ENCODE measurements around the gene NUCB1.
"Not testable (repeated sequence)": the region's sequence is repeated elsewhere in the genome, so short reads cannot be mapped to it uniquely, and the experiment has no call there.

The NUCB1 gene

DNA sequence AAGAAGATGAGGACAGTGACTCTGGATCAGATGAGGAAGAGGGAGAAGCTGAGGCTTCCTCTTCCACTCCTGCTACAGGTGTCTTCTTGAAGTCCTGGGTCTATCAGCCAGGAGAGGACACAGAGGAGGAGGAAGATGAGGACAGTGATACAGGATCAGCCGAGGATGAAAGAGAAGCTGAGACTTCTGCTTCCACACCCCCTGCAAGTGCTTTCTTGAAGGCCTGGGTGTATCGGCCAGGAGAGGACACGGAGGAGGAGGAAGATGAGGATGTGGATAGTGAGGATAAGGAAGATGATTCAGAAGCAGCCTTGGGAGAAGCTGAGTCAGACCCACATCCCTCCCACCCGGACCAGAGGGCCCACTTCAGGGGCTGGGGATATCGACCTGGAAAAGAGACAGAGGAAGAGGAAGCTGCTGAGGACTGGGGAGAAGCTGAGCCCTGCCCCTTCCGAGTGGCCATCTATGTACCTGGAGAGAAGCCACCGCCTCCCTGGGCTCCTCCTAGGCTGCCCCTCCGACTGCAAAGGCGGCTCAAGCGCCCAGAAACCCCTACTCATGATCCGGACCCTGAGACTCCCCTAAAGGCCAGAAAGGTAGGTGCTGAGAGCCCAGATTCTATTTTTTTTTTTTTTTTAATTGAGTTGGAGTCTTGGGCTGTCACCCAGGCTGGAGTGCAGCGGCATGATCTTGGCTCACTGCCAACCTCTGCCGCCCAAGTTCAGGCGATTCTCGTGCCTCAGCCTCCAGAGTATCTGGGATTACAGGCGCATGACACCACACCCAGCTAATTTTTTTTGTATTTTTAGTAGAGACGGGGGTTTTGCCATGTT lies 25.6 kb upstream of the NUCB1 start:
- DNase-seq = no peak

DNA sequence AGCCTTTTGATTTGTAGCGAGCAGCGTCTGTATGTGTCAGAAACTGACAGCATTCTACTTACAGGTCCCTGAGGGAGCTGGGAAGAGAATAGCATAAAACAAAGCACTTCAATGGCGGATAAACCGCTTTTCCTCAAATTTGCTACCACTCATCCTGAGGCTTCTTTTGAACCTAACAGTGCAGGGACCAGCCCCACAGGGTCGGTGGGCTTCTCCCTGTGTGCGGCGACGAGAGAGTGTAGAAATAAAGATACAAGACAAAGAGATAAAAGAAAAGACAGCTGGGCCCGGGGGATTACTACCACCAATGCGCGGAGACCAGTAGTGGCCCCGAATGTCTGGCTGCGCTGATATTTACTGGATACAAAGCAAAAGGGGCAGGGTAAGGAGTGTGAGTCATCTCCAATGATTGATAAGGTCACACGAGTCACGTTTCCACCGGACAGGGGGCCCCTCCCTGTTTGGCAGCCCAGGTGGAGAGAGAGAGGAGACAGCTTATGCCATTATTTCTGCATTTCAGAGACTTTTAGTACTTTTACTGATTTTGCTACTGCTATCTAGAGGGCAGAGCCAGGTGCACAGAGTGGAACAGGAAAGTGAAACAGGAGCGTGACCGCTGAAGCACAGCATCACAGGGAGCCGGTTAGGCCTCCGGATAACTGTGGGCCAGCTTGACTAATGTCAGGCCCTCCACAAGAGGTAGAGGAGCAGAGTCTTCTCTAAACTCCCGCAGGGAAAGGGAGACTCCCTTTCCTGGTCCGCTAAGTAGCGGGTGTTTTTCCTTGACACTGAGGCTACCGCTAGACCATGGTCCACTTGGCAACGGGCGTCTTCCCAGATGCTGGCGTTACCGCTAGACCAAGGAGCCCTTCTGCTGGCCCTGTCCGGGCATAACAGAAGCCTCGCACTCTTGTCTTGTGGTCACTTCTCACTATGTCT lies 23.8 kb upstream of the NUCB1 start:
- not testable (repeated sequence) for DNase-seq

GRCh38 chr19:48877855-48878195 lies 22.3 kb upstream of the NUCB1 start:
- no peak for DNase-seq

DNA sequence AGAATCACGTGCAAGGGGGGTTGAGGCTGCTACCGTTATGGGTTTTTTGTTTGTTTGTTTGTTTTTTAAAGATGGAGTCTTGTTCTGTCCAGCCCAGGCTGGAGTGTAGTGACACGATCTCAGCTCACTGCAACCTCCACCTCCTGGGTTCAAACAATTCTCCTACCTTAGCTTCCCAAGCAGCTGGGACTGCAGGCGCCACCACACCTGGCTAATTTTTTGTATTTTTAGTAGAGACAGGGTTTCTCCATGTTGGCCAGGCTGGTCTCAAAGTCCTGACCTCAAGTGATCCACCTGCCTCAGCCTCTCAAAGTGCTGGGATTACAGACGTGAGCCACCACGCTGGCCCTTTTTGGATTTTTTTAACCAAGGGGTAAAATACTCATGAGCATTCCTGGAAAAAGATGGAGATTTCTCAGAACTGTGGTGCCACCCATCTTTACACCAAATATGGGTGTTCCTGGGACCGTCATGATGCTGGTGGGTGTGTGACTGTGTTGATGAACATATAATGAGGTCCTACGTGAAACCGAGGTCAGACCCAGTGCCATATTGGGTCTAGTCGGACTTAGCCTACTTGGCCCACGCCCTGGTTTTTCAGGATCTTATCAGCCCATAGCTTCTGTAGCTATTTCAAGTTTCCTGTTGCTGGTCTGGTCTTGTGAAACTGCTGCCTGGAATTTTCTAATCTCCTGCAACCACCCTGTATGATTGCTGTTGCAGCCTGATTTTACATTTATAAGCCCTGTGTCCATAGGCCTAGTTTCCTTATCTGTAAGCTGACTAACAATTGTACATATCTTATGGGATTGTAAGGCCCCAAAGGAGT lies 21.7 kb upstream of the NUCB1 start:
- DNase-seq = no peak

- DNase-seq = no peak
Observed at GRCh38 chr19:48879025-48879637, 21.0 kb upstream of the NUCB1 start.

GRCh38 chr19:48879696-48880095 lies 20.4 kb upstream of the NUCB1 start:
- DNase-seq = not testable (repeated sequence)

GRCh38 chr19:48881741-48882657 lies 18.1 kb upstream of the NUCB1 start:
- DNase-seq = no peak

GRCh38 chr19:48883726-48884125 lies 16.4 kb upstream of the NUCB1 start:
- no peak for DNase-seq

DNA sequence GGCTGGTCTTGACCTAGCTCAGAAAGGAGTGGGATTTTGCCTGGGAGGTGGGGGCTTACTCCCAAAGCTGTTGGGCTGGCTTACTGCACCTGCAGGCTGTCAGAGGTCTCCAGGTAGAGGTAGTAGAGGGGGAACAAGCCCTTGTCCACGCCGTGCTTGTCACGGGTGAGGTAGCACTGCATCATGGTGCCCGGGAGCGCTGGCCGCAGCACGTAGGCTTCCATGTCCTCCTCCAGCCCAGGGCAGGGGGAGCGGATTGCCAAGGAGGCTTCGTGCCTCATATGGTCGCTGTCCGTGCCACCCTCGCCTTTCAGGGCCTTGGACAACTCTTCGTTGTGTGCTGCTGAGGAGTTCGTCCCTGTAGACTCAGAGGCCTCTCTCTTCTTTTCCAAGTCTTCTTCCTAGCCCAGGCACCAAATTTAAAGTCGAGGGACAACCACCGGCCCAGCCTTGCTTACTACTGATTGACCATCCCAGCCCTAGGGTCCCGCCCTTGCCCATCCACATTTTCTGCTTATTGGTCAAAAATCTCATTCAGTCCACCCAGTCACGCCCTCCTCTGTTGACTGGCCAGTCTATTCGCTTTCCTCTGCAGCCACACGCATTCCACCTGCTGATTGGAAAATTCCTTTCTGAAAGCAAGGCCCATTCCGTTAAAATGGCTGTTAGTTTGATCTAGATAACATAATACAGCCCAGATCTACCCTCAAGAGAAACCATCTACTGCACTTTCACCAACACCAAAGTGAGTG lies 12.1 kb upstream of the NUCB1 start:
- DNase-seq = no peak

DNA sequence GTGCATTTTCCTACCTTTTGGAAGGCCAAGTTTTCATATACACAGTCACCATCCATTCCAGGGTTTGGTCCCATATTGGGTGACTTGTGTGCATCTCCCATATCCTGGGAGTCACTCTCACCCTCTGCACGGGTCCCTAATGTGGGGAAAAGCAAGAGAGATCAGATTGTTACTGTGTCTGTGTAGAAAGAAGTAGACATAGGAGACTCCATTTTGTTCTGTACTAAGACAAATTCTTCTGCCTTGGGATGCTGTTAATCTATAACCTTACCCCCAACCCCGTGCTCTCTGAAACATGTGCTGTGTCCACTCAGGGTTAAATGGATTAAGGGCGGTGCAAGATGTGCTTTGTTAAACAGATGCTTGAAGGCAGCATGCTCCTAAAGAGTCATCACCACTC lies 10.6 kb upstream of the NUCB1 start:
- DNase-seq = not testable (repeated sequence)

GRCh38 chr19:48890551-48890950 lies 9.6 kb upstream of the NUCB1 start:
- DNase-seq = no peak

DNA sequence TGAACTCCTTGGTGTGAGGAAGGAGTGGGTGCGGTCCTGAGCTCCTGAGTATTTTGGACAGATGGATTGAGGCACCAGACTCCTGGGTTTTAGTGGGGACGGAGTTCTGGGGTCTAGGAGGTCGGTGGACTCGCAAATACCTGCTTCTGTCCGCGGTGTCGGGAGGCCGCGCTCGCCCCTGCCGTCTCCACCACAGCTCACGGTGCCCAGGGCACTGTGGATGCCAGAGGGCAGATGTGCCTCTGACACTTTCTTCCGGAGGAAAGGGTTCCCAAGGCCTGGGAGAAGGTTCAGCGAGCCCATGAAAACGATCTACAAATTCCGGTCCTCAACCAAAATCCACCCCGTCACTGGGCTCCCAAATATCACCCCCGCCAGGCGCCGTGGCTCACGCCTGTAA lies 4.9 kb upstream of the NUCB1 start:
- DNase-seq = no peak

- DNase-seq = no peak
Observed at GRCh38 chr19:48896191-48896720, 3.9 kb upstream of the NUCB1 start.

DNA sequence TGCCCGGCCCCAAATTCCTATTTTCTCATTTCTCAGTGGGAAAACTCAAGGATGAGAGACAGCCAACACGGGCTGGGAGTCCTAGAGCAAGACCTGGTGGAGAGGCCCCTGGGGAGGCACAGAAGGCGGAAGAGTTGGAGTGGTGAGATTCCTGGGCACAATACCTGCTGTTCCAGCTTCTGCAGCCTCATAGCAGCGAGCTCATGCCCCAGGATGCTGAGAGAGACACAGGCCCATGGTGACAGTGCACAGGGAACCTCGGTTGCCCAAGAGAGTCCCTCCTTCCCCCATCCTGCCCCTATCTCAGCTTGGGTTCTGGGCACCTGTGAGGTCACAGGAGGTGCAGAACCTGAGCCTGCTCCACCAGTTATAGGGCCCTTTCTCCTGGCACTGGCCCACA lies 2.9 kb upstream of the NUCB1 start:
- no peak for DNase-seq

DNA sequence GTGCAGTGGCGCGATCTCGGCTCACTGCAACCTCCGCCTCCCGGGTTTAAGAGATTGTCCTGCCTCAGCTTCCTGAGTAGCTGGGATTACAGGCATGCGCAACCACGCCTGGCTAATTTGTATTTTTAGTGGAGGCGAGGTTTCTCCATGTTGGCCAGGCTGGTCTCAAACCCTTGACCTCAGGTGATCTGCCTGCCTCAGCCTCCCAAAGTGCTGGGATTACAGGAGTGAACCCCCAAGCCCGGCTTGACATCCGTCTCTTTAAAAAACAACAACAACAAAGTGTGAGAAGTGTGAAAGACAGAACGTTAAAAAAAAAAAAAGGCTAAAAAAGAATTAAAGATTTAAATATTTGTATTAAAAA lies 744 bp upstream of the NUCB1 start:
- DNase-seq = not testable (repeated sequence)

GRCh38 chr19:48900477-48901406 lies 630 bp downstream of the NUCB1 start:
- DNase-seq = no peak

DNA sequence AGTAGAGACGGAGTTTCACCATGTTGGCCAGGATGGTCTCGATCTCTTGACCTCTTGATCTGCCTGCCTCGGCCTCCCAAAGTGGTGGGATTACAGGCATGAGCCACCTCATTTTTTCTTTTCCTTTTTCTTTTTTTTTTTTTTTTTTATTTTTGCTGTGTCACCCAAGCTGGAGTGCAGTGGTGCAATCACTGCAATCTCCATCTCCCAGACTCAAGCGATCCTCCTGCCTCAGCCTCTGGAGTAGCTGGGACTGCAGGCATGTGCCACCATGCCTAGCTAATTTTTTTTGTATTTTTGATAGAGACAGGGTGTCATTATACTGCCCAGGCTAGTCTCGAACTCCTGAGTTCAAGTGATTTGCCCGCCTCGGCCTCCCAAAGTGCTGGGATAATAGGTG lies 2.2 kb downstream of the NUCB1 start:
- not testable (repeated sequence) for DNase-seq

DNA sequence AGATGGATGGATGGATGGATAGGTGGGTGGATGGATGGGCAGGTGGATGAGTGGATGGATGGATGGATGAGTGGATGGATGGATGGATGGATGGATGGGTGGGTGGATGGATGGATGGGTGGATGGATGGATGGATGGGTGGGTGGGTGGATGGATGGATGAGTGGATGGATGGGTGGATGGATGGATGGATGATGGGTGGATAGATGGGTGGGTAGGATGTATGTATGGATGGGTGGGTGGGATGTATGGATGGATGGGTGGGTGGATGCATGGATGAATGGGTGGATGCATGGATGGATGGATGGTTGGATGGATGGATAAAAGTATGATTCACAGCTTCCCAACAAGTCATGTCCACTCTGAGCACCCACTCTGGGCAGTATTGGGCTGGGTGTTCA lies 3.7 kb downstream of the NUCB1 start:
- not testable (repeated sequence) for DNase-seq

GRCh38 chr19:48905664-48906063 lies 5.6 kb downstream of the NUCB1 start:
- DNase-seq = no peak

Data from NCI-H510A (cell line).